ENCODE measurements around the gene GAS7. TPM values are rescaled to one million over a fixed set of nuclear protein-coding genes. Genes with fewer than 3 reads are reported as not detected.

GAS7 gene
- total and polyA plus RNA-seq, 2 donors (not counting 1 experiment from before 2014, with no cell fraction given) = 3.4 to 13.6 TPM

- Histone ChIP-seq H3K4me1 (ENCODE audit: control insufficient read depth in 2 of 2, insufficient read depth in 2 of 2, low read length in 2 of 2) (no peaks in the 10 kb centered on the region), H3K9ac (ENCODE audit: low read length) (no peak overlapping the region), H3K27me3 (replicated peaks in 1 of 4; ENCODE audit: control extremely low read depth in 1 of 4, control insufficient read depth in 3 of 4, insufficient read depth in 4 of 4, low read length in 3 of 4) (no peaks in the 10 kb centered on the region), H3K4me3 (ENCODE audit: control extremely low read depth in 1 of 5, extremely low read depth in 1 of 5, insufficient read depth in 1 of 5, low read depth in 2 of 5, low read length in 4 of 5) (no peak overlapping the region), H3K9me3 (ENCODE audit: control extremely low read depth in 1 of 3, control insufficient read depth in 2 of 3, insufficient read depth in 1 of 3, low read length in 2 of 3) (no peaks in the 10 kb centered on the region), H3K36me3 (replicated peaks in 1 of 2; ENCODE audit: control extremely low read depth in 1 of 2, control insufficient read depth in 1 of 2, extremely low read depth in 1 of 2, insufficient read depth in 2 of 2, low read length in 1 of 2) (no peaks in the 10 kb centered on the region), H3K79me2 (ENCODE audit: control insufficient read depth, insufficient read depth, low read length) (no peaks in the 10 kb centered on the region), H2AFZ (ENCODE audit: insufficient read depth, low read depth, low read length, poor library complexity, severe bottlenecking) (no peak overlapping the region), H3K4me2 (replicated peaks; ENCODE audit: low read depth, low read length, poor library complexity, severe bottlenecking) (no peak overlapping the region), H3K27ac (ENCODE audit: low read length in 2 of 2) (no peak overlapping the region), H4K20me1 (ENCODE audit: control insufficient read depth, insufficient read depth, low read length, poor library complexity, severe bottlenecking) (no peaks in the 10 kb centered on the region)
- Mint-ChIP-seq H3K4me1 (no peaks in the 10 kb centered on the region), H3K27ac (no peak overlapping the region), H3K9me3 (ENCODE audit: insufficient read depth) (no peaks in the 10 kb centered on the region), H3K4me3 (no peak overlapping the region), H3K27me3 (peaks cover 2% of the 10 kb centered on the region)
- POLR2A ChIA-PET = no interaction called here
- intact Hi-C loops (cut with micrococcal nuclease) = no loop called here
- WGBS (ENCODE audit: insufficient coverage) = 76% methylated on average over 15 of the region's 18 CpGs
- TF ChIP-seq EZH2 (IDR thresholded peaks at IDR 0.05; ENCODE audit: borderline replicate concordance, insufficient read depth, low read depth, low read length, poor library complexity, severe bottlenecking) = no peak
- TF ChIP-seq, protein P1, sequence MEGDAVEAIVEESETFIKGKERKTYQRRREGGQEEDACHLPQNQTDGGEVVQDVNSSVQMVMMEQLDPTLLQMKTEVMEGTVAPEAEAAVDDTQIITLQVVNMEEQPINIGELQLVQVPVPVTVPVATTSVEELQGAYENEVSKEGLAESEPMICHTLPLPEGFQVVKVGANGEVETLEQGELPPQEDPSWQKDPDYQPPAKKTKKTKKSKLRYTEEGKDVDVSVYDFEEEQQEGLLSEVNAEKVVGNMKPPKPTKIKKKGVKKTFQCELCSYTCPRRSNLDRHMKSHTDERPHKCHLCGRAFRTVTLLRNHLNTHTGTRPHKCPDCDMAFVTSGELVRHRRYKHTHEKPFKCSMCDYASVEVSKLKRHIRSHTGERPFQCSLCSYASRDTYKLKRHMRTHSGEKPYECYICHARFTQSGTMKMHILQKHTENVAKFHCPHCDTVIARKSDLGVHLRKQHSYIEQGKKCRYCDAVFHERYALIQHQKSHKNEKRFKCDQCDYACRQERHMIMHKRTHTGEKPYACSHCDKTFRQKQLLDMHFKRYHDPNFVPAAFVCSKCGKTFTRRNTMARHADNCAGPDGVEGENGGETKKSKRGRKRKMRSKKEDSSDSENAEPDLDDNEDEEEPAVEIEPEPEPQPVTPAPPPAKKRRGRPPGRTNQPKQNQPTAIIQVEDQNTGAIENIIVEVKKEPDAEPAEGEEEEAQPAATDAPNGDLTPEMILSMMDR (IDR thresholded peaks at IDR 0.05) = no peak
- no peak for ATAC-seq (ENCODE audit: low read depth)
- no peak for DNase-seq
- CTCF ChIA-PET = interaction anchor here (1.4 to 1.5 kb wide), 2 partner anchors 12 to 705 kb away, joined by 4 to 5 read pairs; no protein-coding TSS in a partner anchor
Measured at GRCh38 chr17:9912121-9913099, 286.0 kb downstream of the GAS7 start.

- intact Hi-C loops (cut with micrococcal nuclease) = no loop called here
- Mint-ChIP-seq H3K4me3 (no peak overlapping the region), H3K27me3 (peaks cover 2% of the 10 kb centered on the region), H3K4me1 (no peaks in the 10 kb centered on the region), H3K9me3 (ENCODE audit: insufficient read depth) (no peaks in the 10 kb centered on the region), H3K27ac (no peak overlapping the region)
- Histone ChIP-seq H3K36me3 (replicated peaks in 1 of 2; ENCODE audit: control extremely low read depth in 1 of 2, control insufficient read depth in 1 of 2, extremely low read depth in 1 of 2, insufficient read depth in 2 of 2, low read length in 1 of 2) (no peaks in the 10 kb centered on the region), H3K4me2 (replicated peaks; ENCODE audit: low read depth, low read length, poor library complexity, severe bottlenecking) (no peak overlapping the region), H3K9me3 (ENCODE audit: control extremely low read depth in 1 of 3, control insufficient read depth in 2 of 3, insufficient read depth in 1 of 3, low read length in 2 of 3) (no peaks in the 10 kb centered on the region), H3K9ac (ENCODE audit: low read length) (no peak overlapping the region), H2AFZ (ENCODE audit: insufficient read depth, low read depth, low read length, poor library complexity, severe bottlenecking) (no peak overlapping the region), H3K4me1 (ENCODE audit: control insufficient read depth in 2 of 2, insufficient read depth in 2 of 2, low read length in 2 of 2) (no peaks in the 10 kb centered on the region), H3K4me3 (ENCODE audit: control extremely low read depth in 1 of 5, extremely low read depth in 1 of 5, insufficient read depth in 1 of 5, low read depth in 2 of 5, low read length in 4 of 5) (no peak overlapping the region), H3K27me3 (replicated peaks in 1 of 4; ENCODE audit: control extremely low read depth in 1 of 4, control insufficient read depth in 3 of 4, insufficient read depth in 4 of 4, low read length in 3 of 4) (no peaks in the 10 kb centered on the region), H3K27ac (ENCODE audit: low read length in 2 of 2) (no peak overlapping the region), H4K20me1 (ENCODE audit: control insufficient read depth, insufficient read depth, low read length, poor library complexity, severe bottlenecking) (no peaks in the 10 kb centered on the region), H3K79me2 (ENCODE audit: control insufficient read depth, insufficient read depth, low read length) (no peaks in the 10 kb centered on the region)
- WGBS (ENCODE audit: insufficient coverage) = 86% methylated on average over 12 of the region's 12 CpGs
- ATAC-seq (ENCODE audit: low read depth) = no peak
- ChIA-PET CTCF (no interaction called here), POLR2A (no interaction called here)
- DNase-seq = no peak
- TF ChIP-seq EZH2 (IDR thresholded peaks at IDR 0.05; ENCODE audit: borderline replicate concordance, insufficient read depth, low read depth, low read length, poor library complexity, severe bottlenecking) = no peak
- TF ChIP-seq, protein P1 (IDR thresholded peaks at IDR 0.05) = no peak
Measured at GRCh38 chr17:9911089-9911488, 287.3 kb downstream of the GAS7 start.

Data from B cell (primary cell).